GM12878 (cell line): Measurements from ENCODE around the gene SCT. TPM values are rescaled to one million over a fixed set of nuclear protein-coding genes. Genes with fewer than 3 reads are reported as not detected.

Source experiments
- ATAC-seq: fragments of 200-7000 bp; cut with Tn5 transposase; 3 replicates; pipeline ENCODE4 v1.9.1; 2020; ENCODE audit warnings: mild to moderate bottlenecking, moderate library complexity
- BruUV-seq: library from RNA; stranded (reverse); fragments of 400-500 nt; replicated peaks from 2 replicates; lab custom pipeline; 2021; lab: Mats Ljungman, UMichigan
- CTCF ChIA-PET: fragments of 300-600 bp; sonication (Branson Sonifier 250); formaldehyde crosslinking; extraction: SDS; loops from one replicate; lab custom pipeline; 2021; ENCODE audit warnings: inconsistent platforms; lab: Yijun Ruan, JAX
- POLR2A ChIA-PET: fragments of 350-600 bp; formaldehyde crosslinking; extraction: SDS; loops from one replicate; lab custom pipeline; 2021; ENCODE audit warnings: inconsistent platforms; lab: Charles Lee
- RAD21 ChIA-PET: fragments of 300-600 bp; sonication (Branson Sonifier 250); formaldehyde crosslinking; loops from one replicate; lab custom pipeline; 2023; ENCODE audit warnings: antibody characterized with exemption; ENCODE audit not compliant: unreplicated experiment; lab: Charles Lee
- SMC1A ChIA-PET: fragments of 300-600 bp; sonication (Branson Sonifier 250); formaldehyde crosslinking; loops from one replicate; lab custom pipeline; 2023; ENCODE audit not compliant: unreplicated experiment, uncharacterized antibody; lab: Charles Lee
- DNase-seq: peaks from one replicate; pipeline ENCODE4 v3.0.0-alpha.2; 2011; ENCODE audit warnings: low read depth, low spot score
- FAIRE-seq: peaks from 3 replicates; lab custom pipeline; 2011; peaks lifted over from hg19 to GRCh38; lab: Jason Lieb, UNC
- H2AFZ ChIP-seq: 2 replicates; pipeline ENCODE4 v1.6.0; 2011; ENCODE audit warnings: low read depth, low read length, control low read depth; ENCODE audit not compliant: control insufficient read depth
- H3K27ac ChIP-seq: 2 replicates; pipeline ENCODE4 v1.5.1; 2011; ENCODE audit warnings: control low read depth; ENCODE audit not compliant: control insufficient read depth, insufficient read depth
- H3K27me3 ChIP-seq, 2 experiments: replicated peaks in 1 of 2; 2 replicates each; pipeline versions ENCODE4 v1.6.0 to v1.6.1; 2011; ENCODE audit warnings: low read length in 1 of 2; ENCODE audit not compliant: control insufficient read depth in 2 of 2, insufficient read depth in 2 of 2
- H3K36me3 ChIP-seq, 2 experiments: 2 replicates each; pipeline ENCODE4 v1.5.1; 2011; ENCODE audit warnings: low read length in 1 of 2; ENCODE audit not compliant: control insufficient read depth in 2 of 2, insufficient read depth in 2 of 2
- H3K4me1 ChIP-seq: 2 replicates; pipeline ENCODE4 v1.6.1; 2011; ENCODE audit warnings: mild to moderate bottlenecking, low read length, moderate library complexity, mixed read lengths; ENCODE audit not compliant: control insufficient read depth, insufficient read depth
- H3K4me2 ChIP-seq: 2 replicates; pipeline ENCODE4 v1.6.0; 2011; ENCODE audit warnings: control low read depth; ENCODE audit not compliant: control insufficient read depth, insufficient read depth
- H3K4me3 ChIP-seq: fragments of 200-600 bp; sonication (generic); 2 replicates; pipeline ENCODE4 v1.5.1; 2016
- H3K79me2 ChIP-seq: 2 replicates; pipeline ENCODE4 v1.6.0; 2011; ENCODE audit warnings: low read length; ENCODE audit not compliant: control insufficient read depth, insufficient read depth
- H3K9ac ChIP-seq: 2 replicates; pipeline ENCODE4 v1.8.0; 2011; ENCODE audit warnings: low read length, control low read depth, mixed read lengths; ENCODE audit not compliant: control insufficient read depth, insufficient read depth
- H3K9me3 ChIP-seq: replicated peaks from 3 replicates; pipeline ENCODE4 v1.5.1; 2011; ENCODE audit warnings: mild to moderate bottlenecking, low read length; ENCODE audit not compliant: control insufficient read depth, insufficient read depth
- H4K20me1 ChIP-seq: 2 replicates; pipeline ENCODE4 v1.6.0; 2011; ENCODE audit not compliant: control insufficient read depth, insufficient read depth
- NFYB ChIP-seq: IDR thresholded peaks from 2 replicates; pipeline ENCODE4 v1.6.1; 2011; ENCODE audit warnings: low read depth, mild to moderate bottlenecking, low read length, improper control_type of control experiment, moderate library complexity; ENCODE audit not compliant: insufficient read depth
- NKRF ChIP-seq: fragments of 450-650 bp; conservative IDR thresholded peaks from 2 replicates; pipeline ENCODE4 v1.6.1; 2017; ENCODE audit warnings: mild to moderate bottlenecking, moderate library complexity
- PAX5 ChIP-seq: IDR thresholded peaks from 2 replicates; pipeline ENCODE4 v1.6.1; 2011; ENCODE audit warnings: low read depth, low read length, borderline replicate concordance
- SKIL ChIP-seq: fragments of 450-650 bp; IDR thresholded peaks from 2 replicates; pipeline ENCODE4 v1.6.1; 2017; ENCODE audit warnings: mild to moderate bottlenecking, low read depth, inconsistent platforms; ENCODE audit not compliant: poor library complexity, severe bottlenecking
- STAT3 ChIP-seq: IDR thresholded peaks from 2 replicates; pipeline ENCODE4 v1.6.1; 2011; ENCODE audit warnings: low read depth, low read length, improper control_type of control experiment
- TCF7 ChIP-seq: IDR thresholded peaks from 2 replicates; pipeline ENCODE4 v1.6.1; 2014; ENCODE audit warnings: antibody characterized with exemption, borderline replicate concordance
- ZNF207 ChIP-seq: fragments of 450-650 bp; IDR thresholded peaks from 2 replicates; pipeline ENCODE4 v1.6.1; 2014; ENCODE audit warnings: antibody characterized with exemption, mild to moderate bottlenecking, borderline replicate concordance
- WGBS: methylation state at CpG from one replicate; pipeline ENCODE4 v1.1.6; 2016; ENCODE audit warnings: low lambda C conversion rate; ENCODE audit not compliant: insufficient replicate concordance, insufficient coverage; ENCODE audit errors: missing lambda C conversion rate; 5-methylcytosine and 5-hydroxymethylcytosine counted together
- in situ Hi-C: fragments of 300-500 bp; cut with MboI; formaldehyde crosslinking; loops from 9 replicates; pipeline ENCODE4 v1.14.3; 2018; ENCODE audit warnings: mixed read lengths
- intact Hi-C: fragments of 100-400 bp; cut with micrococcal nuclease; formaldehyde crosslinking; loops from one replicate; pipeline ENCODE4 v1.14.2; 2022; ENCODE audit not compliant: unreplicated experiment
- polyA plus RNA-seq, 11 experiments: library from polyadenylated mRNA; depleted of rRNA in 4 of 11; unstranded in 6 of 11; stranded (reverse) in 5 of 11; fragments of >200 nt; fragmentation: Nextera tagmentation in 4 of 11; fragmentation: Illumina TruSeq in 1 of 11; extraction: Ambion mirVana in 4 of 11; extraction: Trizol in 1 of 11; gene quantifications; 1 replicate in 1 of 11; 2 replicates in 10 of 11; pipeline versions ENCODE4 v1.2.1 to v1.2.3, GENCODE V29; 2011 to 2016; ENCODE audit warnings: inconsistent platforms in 2 of 11, missing spikeins in 2 of 11, low read depth in 1 of 11
- total RNA-seq, 4 experiments: library from RNA; depleted of rRNA in 3 of 4; stranded (reverse); fragments of >200 nt in 3 of 4; fragmentation: Illumina TruSeq in 1 of 4; extraction: Trizol in 1 of 4; gene quantifications; 2 replicates each; pipeline versions ENCODE4 v1.2.1 to v1.2.3, GENCODE V29; 2013 to 2021

SCT gene
- total and polyA plus RNA-seq, 10 of the 15 experiments (the other 5 are each of a cell fraction or from before 2014, with no cell fraction given): not detected

- H3K4me1 ChIP-seq: peaks cover 11% of the 10 kb centered on the region
- no peak overlapping the region for H3K4me2 ChIP-seq
- ChIA-PET RAD21 (no interaction called here), SMC1A (no interaction called here), CTCF (no interaction called here), POLR2A (no interaction called here)
- H3K79me2 ChIP-seq: no peaks in the 10 kb centered on the region
- DNase-seq: no peak
- no peak overlapping the region for H2AFZ ChIP-seq
- WGBS: 60% methylated on average over 19 of the region's 25 CpGs
- ATAC-seq: no peak
- no peak for FAIRE-seq
- no peak overlapping the region for H3K27ac ChIP-seq
- H3K4me3 ChIP-seq: no peak overlapping the region
- TF ChIP-seq STAT3: no peak
- TF ChIP-seq NFYB: no peak
- no peak for TF ChIP-seq SKIL
- TF ChIP-seq TCF7: no peak
- no peak for TF ChIP-seq NKRF
- TF ChIP-seq ZNF207: no peak
- TF ChIP-seq PAX5: no peak
- H3K36me3 ChIP-seq: no peaks in the 10 kb centered on the region
- no peaks in the 10 kb centered on the region for H3K27me3 ChIP-seq
- H3K9me3 ChIP-seq: no peaks in the 10 kb centered on the region
- BruUV-seq: no TSS peak
- H3K9ac ChIP-seq: no peak overlapping the region
- intact Hi-C loops (no loop called here), in situ Hi-C loops (no loop called here)
- H4K20me1 ChIP-seq: no peaks in the 10 kb centered on the region
Measured at GRCh38 chr11:623999-624704, 2.8 kb downstream of the SCT start.
